ENCODE results near the gene NPRL2.
A peak's percentile ranks its signal among the peaks of the same experiment; 100 is the strongest.

NPRL2 gene

DNA sequence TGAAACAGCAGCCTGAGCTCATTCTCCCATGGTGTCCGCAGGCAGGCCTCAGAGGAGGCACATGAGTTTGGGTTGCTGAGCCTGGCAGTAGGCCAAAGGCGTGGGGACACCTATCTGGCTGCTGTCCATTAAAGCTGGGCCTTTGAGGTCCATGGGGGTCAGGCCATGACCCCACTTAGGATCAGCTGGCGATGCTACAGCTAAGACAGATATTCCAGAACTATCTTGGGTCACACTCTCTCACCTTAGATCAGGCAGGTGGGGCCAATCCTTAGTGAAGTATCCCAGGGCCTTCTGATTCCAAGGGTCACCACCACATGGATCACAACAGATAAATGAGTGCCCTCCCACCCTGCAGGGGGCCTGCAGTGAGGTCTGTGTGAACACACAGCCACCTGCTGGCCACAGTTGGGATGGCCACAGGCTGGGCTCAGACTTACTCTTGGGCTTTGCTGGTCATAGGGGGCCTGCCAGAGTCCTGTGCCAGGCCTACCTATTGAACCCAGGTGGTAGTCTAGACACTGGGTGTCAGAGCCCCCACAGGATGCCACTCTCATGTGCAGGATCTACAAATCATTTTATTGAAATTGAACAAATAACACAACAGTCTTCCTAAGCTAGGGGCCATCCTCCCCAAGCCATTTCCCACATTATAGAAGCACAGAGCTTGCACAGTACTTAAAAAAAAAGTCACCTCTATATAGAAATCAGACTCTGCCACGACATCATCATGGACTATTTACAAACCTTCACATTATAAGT lies 26.0 kb downstream of the NPRL2 start:
- no peaks in the 10 kb centered on the region for H3K27me3 Mint-ChIP-seq
- peak; percentile 50 to 64 (median 53) for DNase-seq
- H3K27ac Mint-ChIP-seq, result peak overlapping the region in 1 of 2 donors; percentile 76
- H3K36me3 Mint-ChIP-seq (ENCODE audit: insufficient read depth), result peaks cover 20% of the 10 kb centered on the region
- H3K9me3 Mint-ChIP-seq, result no peaks in the 10 kb centered on the region
- no peak overlapping the region for H3K4me3 Mint-ChIP-seq
- H3K4me1 Mint-ChIP-seq (ENCODE audit: low read depth in 2 of 2), result peaks cover 25 to 29% of the 10 kb centered on the region in 2 donors
- peak; percentile 25 for ATAC-seq (replicated peaks)

DNA sequence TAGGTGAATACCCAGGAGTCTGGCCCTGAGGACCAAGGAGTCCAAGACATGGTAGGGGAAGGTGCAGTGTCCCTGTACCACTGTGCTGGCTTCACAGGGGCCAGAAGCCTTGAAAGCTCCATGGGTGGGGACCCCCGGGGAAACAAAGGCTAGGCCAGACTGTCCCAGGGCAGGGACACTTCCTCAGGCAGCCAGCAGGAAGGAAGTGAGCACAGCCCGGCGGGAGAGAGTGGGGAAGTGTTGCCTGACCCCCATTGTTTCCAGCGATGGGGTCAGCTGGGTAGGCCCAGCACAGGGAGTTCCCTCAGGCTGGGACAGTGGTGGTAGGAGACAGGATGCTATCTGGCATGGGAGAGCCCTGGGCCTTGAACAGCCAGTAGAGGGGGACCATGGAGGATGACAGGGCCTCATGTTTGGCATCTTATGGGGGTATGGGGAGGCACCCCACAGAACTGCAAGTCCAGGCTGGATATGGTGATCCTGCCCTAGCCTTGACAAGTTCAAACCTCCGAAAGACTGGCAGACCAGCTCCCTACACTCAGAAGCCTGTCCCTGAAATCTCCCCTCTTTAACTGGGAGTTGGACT lies 26.9 kb downstream of the NPRL2 start:
- no peak for ATAC-seq (replicated peaks)
- Mint-ChIP-seq H3K4me1 (ENCODE audit: low read depth in 2 of 2) (peaks cover 29 to 36% of the 10 kb centered on the region in 2 donors), H3K4me3 (no peak overlapping the region), H3K36me3 (ENCODE audit: insufficient read depth) (peaks cover 12% of the 10 kb centered on the region), H3K27me3 (no peaks in the 10 kb centered on the region), H3K27ac (peak overlapping the region; percentile 41 to 76), H3K9me3 (no peaks in the 10 kb centered on the region)
- DNase-seq, result no peak

DNA sequence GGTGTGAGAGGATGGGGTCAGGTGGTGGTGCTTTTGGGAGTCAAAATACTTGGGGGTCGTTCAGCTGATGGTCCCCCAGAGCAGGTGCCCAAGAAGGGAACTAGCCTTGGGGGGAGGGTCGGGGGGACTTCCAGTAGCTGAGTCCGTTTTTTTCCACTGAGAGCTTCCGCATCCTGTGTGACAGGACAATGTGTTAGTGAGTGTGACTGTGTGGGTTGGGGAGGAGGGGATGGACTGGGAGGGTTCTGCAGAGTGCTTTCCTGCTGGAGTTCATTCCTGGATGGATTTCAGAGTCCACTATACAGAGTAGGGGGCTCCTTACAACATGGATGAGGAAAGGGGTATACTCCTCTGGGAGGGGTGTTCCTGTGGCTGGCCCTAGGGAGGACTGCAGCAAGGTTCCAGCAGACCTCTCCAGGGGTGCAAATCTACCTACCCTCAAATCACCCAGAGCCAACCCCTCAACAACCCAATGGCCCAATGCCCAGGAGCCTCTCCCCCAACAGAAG lies 27.4 kb downstream of the NPRL2 start:
- Mint-ChIP-seq H3K36me3 (ENCODE audit: insufficient read depth) (peaks cover 8% of the 10 kb centered on the region), H3K27me3 (no peaks in the 10 kb centered on the region), H3K9me3 (no peaks in the 10 kb centered on the region), H3K4me3 (peak overlapping the region; percentile 44 to 84), H3K27ac (peak overlapping the region in 1 of 2 donors; percentile 76), H3K4me1 (ENCODE audit: low read depth in 2 of 2) (peaks cover 24 to 34% of the 10 kb centered on the region in 2 donors)
- DNase-seq (no peak), ATAC-seq (replicated peaks) (no peak)

DNA sequence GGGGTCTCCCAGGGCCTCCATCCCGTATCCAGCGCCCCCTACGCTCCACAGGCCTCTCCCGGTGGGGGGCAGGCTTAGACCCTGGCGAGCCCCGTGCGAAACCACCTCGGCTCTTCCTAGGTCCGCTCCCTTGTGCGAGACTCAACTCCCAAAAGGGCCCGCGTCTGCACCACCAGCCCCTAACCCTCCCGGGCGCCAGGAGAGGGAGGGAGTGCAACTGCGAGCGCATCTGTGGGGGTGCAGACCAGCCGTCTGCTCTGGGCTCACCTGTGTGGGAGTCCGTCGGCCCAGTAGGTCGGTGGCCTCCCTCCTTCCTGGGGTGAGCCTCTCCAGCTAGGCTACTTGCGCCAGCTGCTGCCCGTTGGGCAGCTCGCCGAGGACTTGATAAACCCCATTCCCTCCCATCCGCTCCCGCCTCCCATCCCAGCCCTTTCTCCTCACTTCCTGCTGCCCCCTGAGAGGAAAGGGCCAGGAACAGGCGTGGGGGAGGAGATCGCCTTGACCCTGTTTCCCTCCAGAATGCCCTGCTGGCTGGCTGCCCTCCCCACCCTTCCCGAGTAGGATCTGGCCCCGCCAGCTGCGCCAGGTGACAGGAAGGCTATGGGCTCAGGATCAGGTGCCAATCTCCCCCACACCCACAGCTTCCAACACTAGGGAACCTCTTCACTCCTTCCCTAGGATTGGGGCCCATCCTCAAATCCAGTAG lies 28.0 kb downstream of the NPRL2 start, which contains the start of gene HYAL2:
Gene HYAL2 (minus strand): TSS at position 360 of the 706 bp plus-strand sequence. CDS start 2,256 bp downstream, outside the sequence.
- H3K36me3 Mint-ChIP-seq (ENCODE audit: insufficient read depth), result peaks cover 4% of the 10 kb centered on the region
- peak within 1 kb of the TSS; percentile 84 to 85 for H3K4me3 Mint-ChIP-seq
- no peaks in the 10 kb centered on the region for H3K27me3 Mint-ChIP-seq
- H3K27ac Mint-ChIP-seq, result peak within 1 kb of the TSS; percentile 89 to 93
- H3K4me1 Mint-ChIP-seq (ENCODE audit: low read depth in 2 of 2), result peaks cover 20 to 32% of the 10 kb centered on the region in 2 donors
- ATAC-seq (replicated peaks) (no peak), DNase-seq (no peak)
- no peaks in the 10 kb centered on the region for H3K9me3 Mint-ChIP-seq

DNA sequence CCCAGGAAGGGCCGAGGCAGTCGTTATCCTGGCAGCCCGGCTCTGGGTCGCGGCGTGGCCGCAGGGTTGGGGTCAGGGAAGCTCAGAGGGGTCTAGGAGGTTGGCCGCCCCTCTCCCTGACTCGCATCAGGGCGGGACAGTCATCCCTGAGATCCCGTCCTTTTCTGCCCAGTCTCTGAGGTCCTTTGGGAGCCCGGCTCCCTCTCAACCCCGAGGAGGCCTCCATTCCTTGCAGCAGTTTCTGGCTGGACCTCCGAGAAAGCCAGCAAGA lies 28.5 kb downstream of the NPRL2 start:
- peaks cover 22 to 33% of the 10 kb centered on the region in 2 donors for H3K4me1 Mint-ChIP-seq (ENCODE audit: low read depth in 2 of 2)
- ATAC-seq (replicated peaks) (no peak), DNase-seq (no peak)
- H3K27ac Mint-ChIP-seq, result no peak overlapping the region
- H3K9me3 Mint-ChIP-seq, result no peaks in the 10 kb centered on the region
- no peaks in the 10 kb centered on the region for H3K27me3 Mint-ChIP-seq
- H3K36me3 Mint-ChIP-seq (ENCODE audit: insufficient read depth), result no peaks in the 10 kb centered on the region
- H3K4me3 Mint-ChIP-seq, result peak overlapping the region; percentile 84 to 85

DNA sequence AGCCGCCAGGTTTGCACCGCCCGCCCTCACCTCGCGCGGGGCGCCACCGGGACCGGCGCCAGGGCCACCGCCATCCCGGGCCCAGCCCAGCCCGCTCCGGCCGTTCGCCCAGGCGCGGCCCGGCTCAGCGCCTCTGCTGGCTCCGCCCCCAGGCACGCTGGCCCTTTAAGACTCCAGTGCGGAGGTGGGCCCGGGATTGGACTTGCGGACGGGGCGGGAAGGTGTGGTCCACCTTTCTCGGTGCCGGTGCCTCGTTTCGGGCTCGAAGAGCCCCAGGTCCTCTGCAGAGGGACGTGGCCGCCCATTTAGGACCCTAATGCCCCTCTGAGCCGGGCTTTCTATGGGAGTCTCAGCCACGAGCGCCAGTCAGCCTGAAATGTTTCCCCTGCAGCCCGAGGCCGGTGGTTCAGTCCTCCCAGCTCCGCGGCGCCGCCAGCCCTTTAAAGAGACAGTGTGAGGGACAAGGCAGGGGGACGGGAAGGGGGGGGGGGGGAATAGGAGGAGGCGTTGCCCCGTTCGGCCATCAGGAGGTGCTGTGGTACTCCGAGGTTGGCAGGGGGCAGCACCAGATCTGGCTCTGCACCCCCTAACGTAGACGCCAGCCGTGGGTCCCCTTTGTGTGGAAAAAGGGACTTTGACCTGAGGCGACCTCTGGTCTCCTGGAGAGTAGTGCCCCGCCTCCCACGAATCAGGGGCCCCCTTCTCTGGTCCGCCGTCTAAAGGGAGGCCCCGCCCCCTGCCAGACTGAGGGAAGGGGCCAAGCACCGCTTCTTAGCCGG lies 29.1 kb downstream of the NPRL2 start:
- Mint-ChIP-seq H3K4me1 (ENCODE audit: low read depth in 2 of 2) (peaks cover 27 to 38% of the 10 kb centered on the region in 2 donors), H3K27ac (peak overlapping the region; percentile 89 to 93), H3K4me3 (peak overlapping the region; percentile 84 to 85)

DNA sequence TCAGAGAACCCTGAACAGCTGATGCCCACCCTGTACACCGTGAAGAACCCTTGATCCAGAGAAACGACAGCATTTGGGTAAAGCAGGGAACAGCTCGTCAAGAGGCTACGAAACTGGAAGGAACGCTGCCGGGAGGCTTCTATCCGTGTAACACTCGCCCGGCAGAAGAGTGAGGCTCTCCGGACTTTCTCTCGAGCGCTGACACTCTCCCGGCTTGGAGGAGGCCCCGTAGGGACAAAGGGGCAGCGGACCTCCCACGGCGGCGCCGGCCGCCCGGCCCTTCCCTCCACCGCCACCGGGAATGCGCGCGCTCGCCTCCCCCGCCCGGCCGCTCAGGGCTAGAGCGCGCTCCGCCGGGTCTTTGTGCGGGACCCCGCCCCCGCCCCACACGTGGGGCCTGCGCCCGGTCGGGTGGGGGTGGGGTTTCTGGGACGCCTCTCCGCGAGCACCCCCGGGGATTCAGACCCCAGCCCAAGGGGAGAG lies 29.7 kb downstream of the NPRL2 start:
- DNase-seq, result peak in 2 of 3 experiments; percentile 21 to 41
- peak; percentile 29 for ATAC-seq (replicated peaks)
- H3K27me3 Mint-ChIP-seq, result no peaks in the 10 kb centered on the region
- peaks cover 32 to 43% of the 10 kb centered on the region in 2 donors for H3K4me1 Mint-ChIP-seq (ENCODE audit: low read depth in 2 of 2)
- H3K27ac Mint-ChIP-seq, result peak overlapping the region; percentile 65 to 93
- H3K4me3 Mint-ChIP-seq, result peak overlapping the region; percentile 84 to 85
- H3K9me3 Mint-ChIP-seq, result no peaks in the 10 kb centered on the region
- no peaks in the 10 kb centered on the region for H3K36me3 Mint-ChIP-seq (ENCODE audit: insufficient read depth)

More for the DNA sequence above, 29.1 kb downstream of the NPRL2 start:
- DNase-seq, result peak; percentile 66 to 74 (median 69)
- ATAC-seq (replicated peaks), result peak; percentile 58
- Mint-ChIP-seq H3K9me3 (no peaks in the 10 kb centered on the region), H3K36me3 (ENCODE audit: insufficient read depth) (no peaks in the 10 kb centered on the region), H3K27me3 (no peaks in the 10 kb centered on the region)

DNA sequence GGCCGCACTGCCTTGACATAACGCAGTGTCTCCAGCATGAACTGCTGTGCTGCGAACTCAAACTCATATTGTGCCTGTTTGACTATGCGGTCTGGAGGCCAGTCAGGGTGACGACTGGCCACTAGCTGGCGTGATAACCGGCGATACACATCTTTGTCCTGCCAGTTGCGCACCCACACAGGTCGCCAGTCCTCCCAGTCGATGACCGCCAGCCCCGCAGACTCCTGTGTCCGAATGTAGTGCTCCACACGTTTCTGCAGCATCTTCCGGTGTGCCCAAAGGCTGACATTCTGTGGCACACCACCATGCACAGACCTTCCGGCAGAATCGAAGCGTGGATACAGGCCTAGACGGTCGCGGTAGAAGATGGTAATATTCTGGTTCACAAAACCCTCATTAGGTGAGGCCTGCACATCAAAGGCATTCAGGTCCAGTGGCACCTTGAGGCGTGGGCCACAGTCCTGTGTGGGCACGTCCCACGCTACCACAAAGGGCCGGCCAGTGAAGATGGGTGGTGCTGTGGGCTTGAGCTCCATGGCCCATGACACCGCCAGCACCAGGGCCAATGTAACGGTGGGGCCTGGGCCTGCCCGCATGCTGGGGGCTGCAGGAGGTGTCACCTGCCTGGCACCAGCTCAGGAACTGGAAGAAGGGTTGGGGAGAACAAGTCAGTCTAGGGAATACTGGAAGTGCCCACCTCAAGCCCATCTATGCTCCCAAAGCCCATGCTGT lies 30.5 kb downstream of the NPRL2 start:
- no peak for ATAC-seq (replicated peaks)
- peaks cover 32 to 45% of the 10 kb centered on the region in 2 donors for H3K4me1 Mint-ChIP-seq (ENCODE audit: low read depth in 2 of 2)
- H3K9me3 Mint-ChIP-seq, result no peaks in the 10 kb centered on the region
- H3K27me3 Mint-ChIP-seq, result no peaks in the 10 kb centered on the region
- peak overlapping the region; percentile 65 to 83 for H3K27ac Mint-ChIP-seq
- H3K36me3 Mint-ChIP-seq (ENCODE audit: insufficient read depth), result no peaks in the 10 kb centered on the region
- no peak for DNase-seq
- H3K4me3 Mint-ChIP-seq, result peak overlapping the region; percentile 84 to 85

DNA sequence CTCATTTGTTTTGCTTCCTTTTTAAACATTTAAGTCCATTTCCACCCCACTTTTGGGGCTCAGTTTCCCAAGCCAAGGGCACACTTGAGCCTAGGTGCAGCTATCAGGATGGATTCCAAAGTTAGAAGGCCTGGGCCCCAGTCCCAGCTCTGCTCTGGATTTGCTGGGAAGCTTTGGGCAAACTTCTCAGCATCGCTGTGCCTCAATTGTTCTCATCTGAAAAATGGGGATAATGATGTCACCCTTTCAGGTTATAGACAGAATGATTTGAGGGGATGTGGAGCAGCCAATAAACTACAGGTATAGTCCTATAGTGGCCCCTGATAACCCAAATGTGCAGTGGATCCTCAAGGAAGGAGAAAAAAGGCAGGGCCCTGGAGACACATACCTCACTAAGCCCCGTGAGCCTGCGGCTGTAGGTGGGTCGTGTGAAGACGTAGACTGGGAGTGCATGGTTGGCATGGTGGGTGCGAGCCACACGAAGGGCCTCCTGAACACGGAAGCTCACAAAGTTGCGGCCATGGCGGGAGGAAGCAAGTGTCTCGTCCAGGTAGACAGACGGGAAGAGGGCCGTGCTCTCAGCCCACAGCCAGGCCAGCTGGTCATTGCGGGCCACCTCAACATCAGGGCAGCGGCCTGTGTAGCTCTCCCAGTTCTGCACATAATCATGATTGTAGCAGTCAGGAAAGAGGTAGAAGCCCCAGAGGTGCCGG lies 31.2 kb downstream of the NPRL2 start:
- no peaks in the 10 kb centered on the region for H3K9me3 Mint-ChIP-seq
- no peak overlapping the region for H3K27ac Mint-ChIP-seq
- peaks cover 28 to 43% of the 10 kb centered on the region in 2 donors for H3K4me1 Mint-ChIP-seq (ENCODE audit: low read depth in 2 of 2)
- no peak for DNase-seq
- no peaks in the 10 kb centered on the region for H3K36me3 Mint-ChIP-seq (ENCODE audit: insufficient read depth)
- H3K27me3 Mint-ChIP-seq, result no peaks in the 10 kb centered on the region
- ATAC-seq (replicated peaks), result no peak
- peak overlapping the region in 1 of 2 donors; percentile 27 for H3K4me3 Mint-ChIP-seq

DNA sequence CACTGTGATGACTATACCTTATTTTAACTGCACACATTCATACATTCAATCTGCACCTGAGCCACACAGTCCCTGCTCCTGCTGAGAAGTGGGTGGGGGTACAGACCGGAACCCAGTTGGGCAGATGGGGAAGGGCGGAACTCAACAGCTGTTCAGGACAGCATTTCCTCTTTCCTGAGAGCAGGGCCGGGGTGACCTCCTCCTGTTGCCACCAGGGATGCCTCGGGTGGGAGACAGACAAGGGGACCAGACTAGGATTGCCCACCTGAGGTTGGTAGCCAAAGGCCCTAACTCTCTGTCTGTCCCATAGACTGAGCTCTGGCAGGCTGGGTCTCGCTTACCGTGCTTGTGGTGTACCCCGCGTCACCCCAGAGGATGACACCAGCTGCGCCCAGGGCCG lies 32.0 kb downstream of the NPRL2 start:
- Mint-ChIP-seq H3K36me3 (ENCODE audit: insufficient read depth) (no peaks in the 10 kb centered on the region), H3K27me3 (no peaks in the 10 kb centered on the region), H3K4me1 (ENCODE audit: low read depth in 2 of 2) (peaks cover 26 to 44% of the 10 kb centered on the region in 2 donors), H3K4me3 (peak overlapping the region in 1 of 2 donors; percentile 6), H3K27ac (no peak overlapping the region), H3K9me3 (no peaks in the 10 kb centered on the region)
- DNase-seq (no peak), ATAC-seq (replicated peaks) (no peak)

DNA sequence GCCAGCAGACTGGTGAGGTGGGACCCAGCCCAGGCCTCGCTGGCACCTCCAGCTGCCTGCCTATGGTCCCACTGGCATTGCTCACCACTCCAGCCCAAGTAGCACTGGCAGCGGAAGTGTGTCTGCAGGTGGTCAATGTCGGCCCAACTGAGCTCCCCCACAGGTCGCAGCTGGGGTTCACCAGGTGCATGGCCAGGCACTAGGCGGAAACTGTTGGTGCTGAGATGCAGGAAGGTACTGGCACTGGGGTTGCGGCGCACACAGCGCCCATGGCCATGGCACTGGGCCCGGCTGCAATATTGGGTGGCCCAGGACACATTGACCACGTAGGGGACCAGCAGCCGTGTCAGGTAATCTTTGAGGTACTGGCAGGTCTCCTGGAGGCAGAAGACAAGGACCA lies 32.4 kb downstream of the NPRL2 start:
- Mint-ChIP-seq H3K27me3 (no peaks in the 10 kb centered on the region), H3K27ac (no peak overlapping the region), H3K4me1 (ENCODE audit: low read depth in 2 of 2) (peaks cover 26 to 42% of the 10 kb centered on the region in 2 donors), H3K4me3 (peak overlapping the region in 1 of 2 donors; percentile 6), H3K9me3 (no peaks in the 10 kb centered on the region), H3K36me3 (ENCODE audit: insufficient read depth) (no peaks in the 10 kb centered on the region)
- ATAC-seq (replicated peaks), result no peak
- DNase-seq, result no peak

DNA sequence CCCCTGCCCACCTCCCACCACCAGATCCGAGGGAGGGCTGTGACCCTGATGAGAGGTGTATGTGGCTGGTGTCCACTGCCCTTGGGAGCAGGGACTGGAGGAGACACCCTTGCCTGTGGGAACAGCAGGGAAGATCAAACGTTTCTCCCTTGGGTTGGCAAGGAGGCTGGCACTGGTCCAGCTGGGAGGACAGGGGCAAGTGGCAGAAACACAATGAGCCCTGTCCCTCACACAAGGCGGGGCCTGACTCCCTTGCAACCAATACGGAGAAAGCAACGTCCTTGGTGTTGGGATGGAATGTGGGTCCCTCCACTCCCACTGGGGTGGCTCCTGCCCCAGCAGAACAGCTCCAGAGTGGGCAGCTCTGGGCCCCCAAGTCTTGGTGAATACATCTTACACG lies 33.3 kb downstream of the NPRL2 start:
- Mint-ChIP-seq H3K27me3 (no peaks in the 10 kb centered on the region), H3K27ac (peak overlapping the region; percentile 90 to 97), H3K36me3 (ENCODE audit: insufficient read depth) (no peaks in the 10 kb centered on the region), H3K4me1 (ENCODE audit: low read depth in 2 of 2) (peaks cover 26 to 42% of the 10 kb centered on the region in 2 donors), H3K4me3 (peak overlapping the region in 1 of 2 donors; percentile 79), H3K9me3 (no peaks in the 10 kb centered on the region)
- ATAC-seq (replicated peaks) (no peak), DNase-seq (no peak)
